ENCODE data around the gene NRXN3. TPM values are rescaled to one million over a fixed set of nuclear protein-coding genes. Genes with fewer than 3 reads are reported as not detected.

Gene NRXN3
- total RNA-seq, 2 experiments from 2014 or later, result not detected

DNA sequence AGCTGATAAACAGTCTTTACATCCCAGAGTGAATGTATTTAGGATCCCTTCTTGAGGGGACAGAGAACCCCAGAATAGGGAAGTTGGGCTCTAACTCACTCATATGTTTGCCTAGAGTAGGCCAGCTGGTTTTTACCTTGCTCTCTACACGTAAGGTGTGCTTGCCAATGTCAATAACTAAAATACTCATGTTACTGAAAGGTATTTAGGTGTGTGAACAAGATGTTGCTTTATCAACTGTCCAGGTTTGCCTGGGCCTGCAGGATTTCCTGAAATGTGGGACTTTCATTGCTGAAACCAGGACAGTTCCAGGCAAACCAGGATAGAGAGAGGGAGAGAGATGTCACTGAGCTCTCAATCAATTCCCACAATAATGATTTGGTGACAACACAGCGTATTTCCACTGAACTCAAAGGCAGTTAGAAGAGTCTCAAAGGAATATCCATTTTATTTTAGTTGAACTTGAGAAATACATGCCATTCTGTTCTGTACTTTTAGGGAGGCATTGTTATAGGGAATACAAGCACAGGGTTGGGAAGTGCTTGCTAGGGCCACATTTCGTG, 171.7 kb downstream of the NRXN3 start:
- H3K4me3 ChIP-seq (ENCODE audit: low read depth, low read length, poor library complexity, severe bottlenecking), result no peak overlapping the region
- no peaks in the 10 kb centered on the region for H3K36me3 ChIP-seq (ENCODE audit: insufficient read depth, low read length)
- no peaks in the 10 kb centered on the region for H3K79me2 ChIP-seq (ENCODE audit: insufficient read depth, low read depth, low read length)
- no peaks in the 10 kb centered on the region for H4K20me1 ChIP-seq (ENCODE audit: insufficient read depth, low read length)
- ChIA-PET CTCF (ENCODE audit: unreplicated experiment) (no interaction called here), POLR2A (no interaction called here)
- no TSS peak for BruUV-seq (replicated peaks)
- no peak for DNase-seq (ENCODE audit: low spot score)
- H3K9me3 ChIP-seq (ENCODE audit: low read length), result no peaks in the 10 kb centered on the region
- intact Hi-C loops (cut with micrococcal nuclease; ENCODE audit: unreplicated experiment), result no loop called here
- no peak overlapping the region for H3K27ac ChIP-seq (ENCODE audit: low read depth, low read length, poor library complexity, severe bottlenecking)
- no peak overlapping the region for H2AFZ ChIP-seq (ENCODE audit: low read length)
- H3K9me2 ChIP-seq (ENCODE audit: insufficient read depth, low read length), result no peaks in the 10 kb centered on the region
- H3K4me1 ChIP-seq (ENCODE audit: insufficient read depth, low read length, poor library complexity, severe bottlenecking), result no peaks in the 10 kb centered on the region
- no peak overlapping the region for H3K4me2 ChIP-seq (ENCODE audit: low read length)
- TF ChIP-seq EZH2phosphoT487 (IDR thresholded peaks at IDR 0.05; ENCODE audit: borderline replicate concordance, low read depth, low read length), result no peak
- TF ChIP-seq, protein P1, sequence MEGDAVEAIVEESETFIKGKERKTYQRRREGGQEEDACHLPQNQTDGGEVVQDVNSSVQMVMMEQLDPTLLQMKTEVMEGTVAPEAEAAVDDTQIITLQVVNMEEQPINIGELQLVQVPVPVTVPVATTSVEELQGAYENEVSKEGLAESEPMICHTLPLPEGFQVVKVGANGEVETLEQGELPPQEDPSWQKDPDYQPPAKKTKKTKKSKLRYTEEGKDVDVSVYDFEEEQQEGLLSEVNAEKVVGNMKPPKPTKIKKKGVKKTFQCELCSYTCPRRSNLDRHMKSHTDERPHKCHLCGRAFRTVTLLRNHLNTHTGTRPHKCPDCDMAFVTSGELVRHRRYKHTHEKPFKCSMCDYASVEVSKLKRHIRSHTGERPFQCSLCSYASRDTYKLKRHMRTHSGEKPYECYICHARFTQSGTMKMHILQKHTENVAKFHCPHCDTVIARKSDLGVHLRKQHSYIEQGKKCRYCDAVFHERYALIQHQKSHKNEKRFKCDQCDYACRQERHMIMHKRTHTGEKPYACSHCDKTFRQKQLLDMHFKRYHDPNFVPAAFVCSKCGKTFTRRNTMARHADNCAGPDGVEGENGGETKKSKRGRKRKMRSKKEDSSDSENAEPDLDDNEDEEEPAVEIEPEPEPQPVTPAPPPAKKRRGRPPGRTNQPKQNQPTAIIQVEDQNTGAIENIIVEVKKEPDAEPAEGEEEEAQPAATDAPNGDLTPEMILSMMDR (conservative IDR thresholded peaks at IDR 0.05; ENCODE audit: low read length), result no peak

DNA sequence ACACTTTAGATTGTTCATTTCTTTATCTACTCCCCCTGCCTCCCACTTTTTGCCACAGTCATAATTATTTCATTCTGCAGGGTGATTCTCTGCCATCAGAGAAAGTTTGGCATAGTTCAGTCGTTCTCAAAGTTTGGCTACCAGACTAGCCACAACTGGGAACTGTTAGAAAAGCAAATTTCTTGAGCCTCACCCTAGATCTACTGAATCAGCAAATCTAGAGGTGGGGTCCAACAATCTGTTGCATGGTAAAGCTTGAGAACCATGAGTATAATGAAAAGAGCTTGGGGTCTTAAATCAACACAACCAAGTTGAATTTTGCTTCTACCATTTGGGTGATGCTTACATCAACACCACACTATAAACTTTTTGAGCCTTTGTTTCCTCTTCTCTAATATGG, 172.7 kb downstream of the NRXN3 start:
- Histone ChIP-seq H3K4me1 (ENCODE audit: insufficient read depth, low read length, poor library complexity, severe bottlenecking) (no peaks in the 10 kb centered on the region), H3K27ac (ENCODE audit: low read depth, low read length, poor library complexity, severe bottlenecking) (no peak overlapping the region), H4K20me1 (ENCODE audit: insufficient read depth, low read length) (no peaks in the 10 kb centered on the region), H3K9me2 (ENCODE audit: insufficient read depth, low read length) (no peaks in the 10 kb centered on the region), H3K9me3 (ENCODE audit: low read length) (no peaks in the 10 kb centered on the region), H2AFZ (ENCODE audit: low read length) (no peak overlapping the region), H3K4me2 (ENCODE audit: low read length) (no peak overlapping the region), H3K36me3 (ENCODE audit: insufficient read depth, low read length) (no peaks in the 10 kb centered on the region), H3K4me3 (ENCODE audit: low read depth, low read length, poor library complexity, severe bottlenecking) (no peak overlapping the region), H3K79me2 (ENCODE audit: insufficient read depth, low read depth, low read length) (no peaks in the 10 kb centered on the region)
- DNase-seq (ENCODE audit: low spot score), result no peak
- TF ChIP-seq, protein P1 (conservative IDR thresholded peaks at IDR 0.05; ENCODE audit: low read length), result no peak
- TF ChIP-seq EZH2phosphoT487 (IDR thresholded peaks at IDR 0.05; ENCODE audit: borderline replicate concordance, low read depth, low read length), result no peak
- ChIA-PET POLR2A (no interaction called here), CTCF (ENCODE audit: unreplicated experiment) (no interaction called here)
- no TSS peak for BruUV-seq (replicated peaks)
- intact Hi-C loops (cut with micrococcal nuclease; ENCODE audit: unreplicated experiment), result no loop called here

DNA sequence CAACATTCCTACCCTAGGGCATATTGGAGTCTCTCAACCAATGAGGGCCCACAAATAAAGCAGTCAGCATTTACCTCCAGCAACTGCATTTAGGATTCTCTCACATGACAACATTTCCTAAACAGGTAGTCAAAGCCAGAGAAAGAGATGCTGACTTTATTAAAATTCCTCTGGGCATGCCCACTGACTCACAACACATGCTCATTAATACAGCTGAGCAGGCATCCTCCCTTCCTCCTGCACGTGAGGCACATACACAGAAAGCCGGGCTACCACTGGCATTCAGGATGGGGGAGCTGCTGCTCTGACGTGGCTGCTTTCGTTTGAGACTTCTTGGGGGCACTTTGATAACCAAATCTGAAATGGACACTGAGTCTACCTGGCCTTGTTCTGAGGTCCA, 174.1 kb downstream of the NRXN3 start:
- no peaks in the 10 kb centered on the region for H4K20me1 ChIP-seq (ENCODE audit: insufficient read depth, low read length)
- POLR2A ChIA-PET, result interaction anchor here (0.6 kb wide), 1 partner anchor 1337 kb away, joined by 5 read pairs; no protein-coding TSS in a partner anchor
- no peaks in the 10 kb centered on the region for H3K4me1 ChIP-seq (ENCODE audit: insufficient read depth, low read length, poor library complexity, severe bottlenecking)
- H3K36me3 ChIP-seq (ENCODE audit: insufficient read depth, low read length), result no peaks in the 10 kb centered on the region
- H3K27ac ChIP-seq (ENCODE audit: low read depth, low read length, poor library complexity, severe bottlenecking), result no peak overlapping the region
- TF ChIP-seq EZH2phosphoT487 (IDR thresholded peaks at IDR 0.05; ENCODE audit: borderline replicate concordance, low read depth, low read length), result no peak
- TF ChIP-seq, protein P1 (conservative IDR thresholded peaks at IDR 0.05; ENCODE audit: low read length), result no peak
- CTCF ChIA-PET (ENCODE audit: unreplicated experiment), result no interaction called here
- H3K79me2 ChIP-seq (ENCODE audit: insufficient read depth, low read depth, low read length), result no peaks in the 10 kb centered on the region
- DNase-seq (ENCODE audit: low spot score), result no peak
- no peaks in the 10 kb centered on the region for H3K9me3 ChIP-seq (ENCODE audit: low read length)
- H3K9me2 ChIP-seq (ENCODE audit: insufficient read depth, low read length), result no peaks in the 10 kb centered on the region
- no peak overlapping the region for H3K4me2 ChIP-seq (ENCODE audit: low read length)
- no TSS peak for BruUV-seq (replicated peaks)
- no peak overlapping the region for H3K4me3 ChIP-seq (ENCODE audit: low read depth, low read length, poor library complexity, severe bottlenecking)
- intact Hi-C loops (cut with micrococcal nuclease; ENCODE audit: unreplicated experiment), result no loop called here
- H2AFZ ChIP-seq (ENCODE audit: low read length), result no peak overlapping the region
